HEK293T (cell line): Measurements from ENCODE around the gene CWH43.
"Not testable (repeated sequence)": the region's sequence is repeated elsewhere in the genome, so short reads cannot be mapped to it uniquely, and the experiment has no call there.

ENCODE experiments used
- CTCF ChIA-PET: fragments of 350-600 bp; formaldehyde crosslinking; extraction: SDS; loops from one replicate; lab custom pipeline; 2021; ENCODE audit warnings: antibody characterized with exemption, inconsistent platforms; lab: Yijun Ruan, JAX
- POLR2A ChIA-PET: fragments of 350-600 bp; formaldehyde crosslinking; extraction: SDS; loops from one replicate; lab custom pipeline; 2020; ENCODE audit warnings: antibody characterized with exemption, inconsistent platforms; lab: Yijun Ruan, JAX
- DNase-seq: peaks from one replicate; pipeline ENCODE4 v3.0.0; 2012; ENCODE audit warnings: mixed read lengths; ENCODE audit errors: extremely low spot score

The CWH43 gene

DNA sequence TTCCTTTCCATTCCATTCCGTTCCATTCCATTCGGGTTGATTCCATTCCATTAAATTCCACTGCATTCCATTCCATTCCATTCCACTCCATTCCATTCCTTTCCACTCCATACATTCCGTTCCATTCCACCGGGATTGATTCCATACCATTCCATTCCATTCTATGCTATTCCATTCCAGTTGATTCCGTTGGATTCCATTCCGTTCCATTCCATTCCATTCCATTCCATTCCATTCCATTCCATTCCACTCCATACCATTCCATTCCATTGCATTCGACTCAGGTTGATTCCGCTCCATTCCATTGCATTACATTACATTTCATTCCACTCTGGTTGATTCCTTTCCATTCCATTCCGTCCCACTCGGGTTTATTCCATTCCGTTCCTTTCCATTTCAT is 110.1 kb downstream of the CWH43 start:
- POLR2A ChIA-PET, CTCF ChIA-PET, DNase-seq: not testable (repeated sequence)

DNA sequence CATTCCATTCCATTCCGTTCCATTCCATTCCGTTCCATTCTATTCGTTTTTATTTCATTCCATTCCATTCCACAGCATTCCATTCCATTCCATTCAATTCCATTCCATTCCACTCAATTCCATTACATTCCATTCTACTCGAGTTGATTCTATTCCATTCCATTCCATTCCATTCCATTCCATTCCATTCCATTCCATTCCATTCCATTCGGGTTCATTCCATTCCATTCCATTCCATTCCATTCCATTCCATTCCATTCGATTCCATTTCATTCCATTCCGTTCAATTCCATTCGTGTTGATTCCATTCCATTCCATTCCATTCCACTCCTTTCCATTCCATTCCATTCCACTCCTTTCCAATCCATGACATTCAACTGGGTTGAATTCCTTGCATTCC is 110.6 kb downstream of the CWH43 start:
- DNase-seq, CTCF ChIA-PET, POLR2A ChIA-PET: not testable (repeated sequence)

GRCh38 chr4:49097071-49097470 is 111.0 kb downstream of the CWH43 start:
- DNase-seq, POLR2A ChIA-PET, CTCF ChIA-PET: not testable (repeated sequence)

DNA sequence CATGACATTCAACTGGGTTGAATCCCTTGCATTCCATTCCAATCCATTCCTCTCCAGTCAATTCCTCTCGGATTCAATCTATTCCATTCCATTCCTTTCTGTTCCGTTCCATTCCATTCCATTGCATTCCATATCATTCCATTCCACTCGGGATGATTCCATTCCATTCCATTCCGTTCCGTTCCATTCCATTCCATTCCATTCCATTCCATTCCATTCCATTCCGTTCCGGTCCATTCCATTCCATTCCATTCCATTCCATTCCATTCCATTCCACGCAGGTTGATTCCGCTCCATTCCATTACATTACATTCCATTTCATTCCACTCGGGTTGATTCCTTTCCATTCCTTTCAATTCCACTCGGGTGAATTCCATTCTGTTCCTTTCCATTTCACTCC is 111.4 kb downstream of the CWH43 start:
- CTCF ChIA-PET, POLR2A ChIA-PET, DNase-seq: not testable (repeated sequence)

DNA sequence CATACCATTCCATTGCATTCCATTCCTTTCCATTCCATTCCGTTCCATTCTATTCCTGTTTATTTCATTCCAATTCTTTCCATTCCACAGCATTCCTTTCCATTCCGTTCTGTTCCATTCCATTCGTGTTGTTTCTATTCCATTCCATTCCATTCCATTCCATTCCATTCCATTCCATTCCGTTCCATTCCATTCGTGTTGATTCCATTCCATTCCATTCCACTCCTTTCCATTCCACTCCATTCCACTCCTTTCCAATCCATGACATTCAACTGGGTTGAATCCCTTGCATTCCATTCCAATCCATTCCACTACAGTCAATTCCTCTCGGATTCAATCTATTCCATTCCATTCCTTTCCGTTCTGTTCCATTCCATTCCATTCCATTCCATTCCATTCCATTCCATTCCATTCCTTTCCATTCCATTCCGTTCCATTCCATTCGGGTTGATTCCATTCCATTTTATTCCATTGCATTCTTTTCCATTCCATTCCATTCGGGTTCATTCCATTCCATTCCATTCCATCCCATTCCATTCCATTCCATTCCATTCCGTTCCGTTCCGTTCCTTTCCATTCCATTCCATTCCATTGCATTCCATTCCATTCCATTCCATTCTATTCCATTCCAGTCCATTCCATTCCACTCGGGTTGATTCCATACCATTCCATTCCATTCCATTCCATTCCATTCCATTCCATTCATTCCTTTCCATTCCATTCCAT is 112.1 kb downstream of the CWH43 start:
- CTCF ChIA-PET, DNase-seq, POLR2A ChIA-PET: not testable (repeated sequence)

GRCh38 chr4:49099831-49100444 is 113.9 kb downstream of the CWH43 start:
- DNase-seq, POLR2A ChIA-PET, CTCF ChIA-PET: not testable (repeated sequence)

GRCh38 chr4:49102344-49102898 is 116.3 kb downstream of the CWH43 start:
- DNase-seq, POLR2A ChIA-PET, CTCF ChIA-PET: not testable (repeated sequence)

- POLR2A ChIA-PET, DNase-seq, CTCF ChIA-PET: not testable (repeated sequence)
Observed at GRCh38 chr4:49103436-49104136, 117.5 kb downstream of the CWH43 start.

GRCh38 chr4:49104231-49104930 is 118.3 kb downstream of the CWH43 start:
- POLR2A ChIA-PET, CTCF ChIA-PET, DNase-seq: not testable (repeated sequence)

- CTCF ChIA-PET, DNase-seq, POLR2A ChIA-PET: not testable (repeated sequence)
Observed at GRCh38 chr4:49105248-49105904, 119.3 kb downstream of the CWH43 start.

DNA sequence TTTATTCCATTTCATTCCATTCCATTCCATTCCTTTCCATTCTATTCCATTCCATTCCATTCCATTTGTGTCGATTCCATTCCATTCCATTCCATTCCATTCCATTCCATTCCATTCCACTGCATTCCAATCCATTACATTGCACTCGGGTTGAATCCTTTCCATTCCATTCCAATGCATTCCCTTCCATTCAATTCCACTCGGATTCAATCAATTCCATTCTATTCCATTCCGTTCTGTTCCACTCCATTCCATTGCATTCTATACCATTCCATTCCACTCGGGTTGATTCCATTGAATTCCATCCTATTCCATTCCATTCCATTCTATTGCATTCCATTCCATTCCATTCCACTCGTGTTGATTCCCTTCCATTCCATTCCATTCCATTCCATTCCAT is 121.2 kb downstream of the CWH43 start:
- DNase-seq, POLR2A ChIA-PET, CTCF ChIA-PET: not testable (repeated sequence)

GRCh38 chr4:49108183-49108978 is 122.3 kb downstream of the CWH43 start:
- CTCF ChIA-PET, DNase-seq, POLR2A ChIA-PET: not testable (repeated sequence)

- CTCF ChIA-PET, DNase-seq, POLR2A ChIA-PET: not testable (repeated sequence)
Observed at GRCh38 chr4:49109567-49110166, 123.6 kb downstream of the CWH43 start.

- DNase-seq, CTCF ChIA-PET, POLR2A ChIA-PET: not testable (repeated sequence)
Observed at GRCh38 chr4:49110579-49110978, 124.5 kb downstream of the CWH43 start.
